Transverse colon (tissue), 4 donors: ENCODE measurements around the gene ASXL1.

Experiments
- EP300 ChIP-seq: sonication (generic); formaldehyde crosslinking; IDR thresholded peaks from one replicate; pipeline ENCODE4 v1.6.1; 2017; ENCODE audit warnings: antibody characterized with exemption, low read depth
- POLR2A ChIP-seq: fragments of 450-650 bp; IDR thresholded peaks from one replicate; pipeline ENCODE4 v1.6.1; 2016; ENCODE audit warnings: antibody characterized with exemption, mild to moderate bottlenecking, moderate library complexity
- POLR2AphosphoS5 ChIP-seq, 3 donors: sonication (generic); formaldehyde crosslinking; IDR thresholded peaks; one replicate each; pipeline ENCODE4 v1.6.1; 2016; ENCODE audit warnings: antibody characterized with exemption in 3 of 3
- TF ChIP-seq, protein P1 (sequence below), 5 experiments: fragments of 200-600 bp in 3 of 5; fragments of 450-650 bp in 2 of 5; sonication (generic) in 3 of 5; IDR thresholded peaks; 1 replicate in 2 of 5; 2 replicates in 3 of 5; pipeline ENCODE4 v1.5.1; 2016 to 2017; ENCODE audit warnings: antibody characterized with exemption in 5 of 5, inconsistent platforms in 3 of 5, mild to moderate bottlenecking in 2 of 5, moderate library complexity in 1 of 5

DNA sequence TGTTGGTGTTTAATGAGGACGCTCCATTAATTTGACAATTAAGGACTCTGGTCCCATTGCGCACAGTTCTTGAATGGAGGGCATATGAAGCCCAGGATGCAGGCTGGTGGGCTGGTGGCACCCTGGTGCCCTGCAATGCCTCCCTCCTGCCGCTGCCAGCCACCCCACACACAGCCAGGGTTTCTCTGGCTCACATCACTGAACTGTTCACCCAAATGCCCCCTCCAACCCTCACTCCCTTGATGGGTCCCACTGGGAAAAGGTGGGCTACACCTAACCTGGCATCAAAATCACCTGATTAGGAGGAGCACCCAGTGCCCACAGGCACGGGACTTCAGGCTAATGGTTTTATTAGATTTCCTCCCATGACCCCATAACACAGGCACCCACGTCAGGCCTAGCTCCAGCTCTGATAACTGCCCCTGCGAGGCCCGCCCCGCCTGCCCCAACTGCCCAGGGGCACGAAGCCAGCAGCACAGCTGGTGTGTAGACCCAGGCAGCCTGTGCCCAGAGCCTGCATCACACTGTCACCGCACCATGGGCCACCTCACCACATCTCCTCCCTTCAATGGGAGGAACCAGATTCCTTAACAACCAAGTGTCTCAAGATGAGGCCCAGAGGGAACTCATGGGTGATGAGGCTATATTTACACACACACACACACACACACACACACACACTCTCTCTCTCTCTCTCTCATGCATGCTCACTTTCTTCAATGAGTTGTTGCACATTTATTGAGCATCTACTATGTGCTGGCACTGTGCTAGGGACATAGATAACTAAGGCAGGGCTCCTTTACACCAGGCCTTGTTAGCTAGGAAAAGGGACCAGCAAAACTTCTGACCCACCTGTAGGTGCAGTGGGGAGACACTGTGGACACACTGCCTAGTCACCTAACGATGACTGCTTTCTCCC lies 119.7 kb downstream of the ASXL1 start:
- TF ChIP-seq, protein P1, sequence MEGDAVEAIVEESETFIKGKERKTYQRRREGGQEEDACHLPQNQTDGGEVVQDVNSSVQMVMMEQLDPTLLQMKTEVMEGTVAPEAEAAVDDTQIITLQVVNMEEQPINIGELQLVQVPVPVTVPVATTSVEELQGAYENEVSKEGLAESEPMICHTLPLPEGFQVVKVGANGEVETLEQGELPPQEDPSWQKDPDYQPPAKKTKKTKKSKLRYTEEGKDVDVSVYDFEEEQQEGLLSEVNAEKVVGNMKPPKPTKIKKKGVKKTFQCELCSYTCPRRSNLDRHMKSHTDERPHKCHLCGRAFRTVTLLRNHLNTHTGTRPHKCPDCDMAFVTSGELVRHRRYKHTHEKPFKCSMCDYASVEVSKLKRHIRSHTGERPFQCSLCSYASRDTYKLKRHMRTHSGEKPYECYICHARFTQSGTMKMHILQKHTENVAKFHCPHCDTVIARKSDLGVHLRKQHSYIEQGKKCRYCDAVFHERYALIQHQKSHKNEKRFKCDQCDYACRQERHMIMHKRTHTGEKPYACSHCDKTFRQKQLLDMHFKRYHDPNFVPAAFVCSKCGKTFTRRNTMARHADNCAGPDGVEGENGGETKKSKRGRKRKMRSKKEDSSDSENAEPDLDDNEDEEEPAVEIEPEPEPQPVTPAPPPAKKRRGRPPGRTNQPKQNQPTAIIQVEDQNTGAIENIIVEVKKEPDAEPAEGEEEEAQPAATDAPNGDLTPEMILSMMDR (IDR thresholded peaks at IDR 0.05), result no peak
- peak; percentile 18 for TF ChIP-seq POLR2A
- peak in 1 of 3 donors; percentile 45 for TF ChIP-seq POLR2AphosphoS5 (IDR thresholded peaks at IDR 0.05)
- no peak for TF ChIP-seq EP300
